K562 (cell line): ENCODE data around the gene TBCEL.

Source experiments
- BRD9 ChIP-seq: fragments of 450-650 bp; IDR thresholded peaks from 2 replicates; pipeline ENCODE4 v1.6.1; 2018; ENCODE audit warnings: low read depth; ENCODE audit not compliant: partially characterized antibody
- FOS ChIP-seq: IDR thresholded peaks from 3 replicates; pipeline ENCODE4 v1.6.1; 2011; ENCODE audit not compliant: insufficient read length; ENCODE audit errors: extremely low read depth
- FOXA1 ChIP-seq: fragments of 450-650 bp; IDR thresholded peaks from 2 replicates; pipeline ENCODE4 v1.6.1; 2016; ENCODE audit warnings: mild to moderate bottlenecking, borderline replicate concordance
- FOXK2 ChIP-seq, 2 experiments: fragments of 450-650 bp; IDR thresholded peaks in 1 of 2; conservative IDR thresholded peaks in 1 of 2; 2 replicates each; pipeline ENCODE4 v1.6.1; 2016; ENCODE audit warnings: low read depth in 2 of 2, mild to moderate bottlenecking in 1 of 2
- IRF2 ChIP-seq: sonication (generic); formaldehyde crosslinking; IDR thresholded peaks from 2 replicates; pipeline ENCODE4 v1.8.1; 2022; ENCODE audit warnings: mild to moderate bottlenecking, missing genetic modification reagents
- JUND ChIP-seq, 2 experiments: IDR thresholded peaks; 2 replicates in 1 of 2; 3 replicates in 1 of 2; pipeline ENCODE4 v1.6.1; 2011; ENCODE audit warnings: borderline replicate concordance in 2 of 2, low read depth in 2 of 2, low read length in 2 of 2, improper control_type of control experiment in 1 of 2, missing biosample characterization in 1 of 2, missing genetic modification characterization in 1 of 2, missing genetic modification reagents in 1 of 2
- PBX2 ChIP-seq, 2 experiments: IDR thresholded peaks in 1 of 2; conservative IDR thresholded peaks in 1 of 2; 2 replicates each; pipeline ENCODE4 v1.6.1; 2016; ENCODE audit warnings: low read depth in 2 of 2, mild to moderate bottlenecking in 1 of 2, missing compliant biosample characterization in 1 of 2, missing genetic modification characterization in 1 of 2, moderate library complexity in 1 of 2
- PURB ChIP-seq: sonication (generic); formaldehyde crosslinking; IDR thresholded peaks from 2 replicates; pipeline ENCODE4 v1.9.0; 2021; ENCODE audit warnings: low read depth, mild to moderate bottlenecking, missing genetic modification reagents
- RB1 ChIP-seq: fragments of 450-650 bp; IDR thresholded peaks from 2 replicates; pipeline ENCODE4 v1.6.1; 2017; ENCODE audit warnings: low read depth, mild to moderate bottlenecking
- SMARCC2 ChIP-seq: fragments of 450-650 bp; IDR thresholded peaks from 2 replicates; pipeline ENCODE4 v1.6.1; 2017; ENCODE audit warnings: antibody characterized with exemption, moderate library complexity, mild to moderate bottlenecking, low read depth
- ZBTB33 ChIP-seq: sonication (generic); formaldehyde crosslinking; IDR thresholded peaks from 2 replicates; pipeline ENCODE4 v1.8.1; 2023; ENCODE audit warnings: mild to moderate bottlenecking, missing genetic modification reagents
- ZSCAN29 ChIP-seq: fragments of 450-650 bp; IDR thresholded peaks from 2 replicates; pipeline ENCODE4 v1.6.1; 2017
- TF ChIP-seq, protein P1 (sequence below), 3 experiments: IDR thresholded peaks in 2 of 3; conservative IDR thresholded peaks in 1 of 3; 2 replicates each; pipeline ENCODE4 v1.5.1; 2011 to 2012; ENCODE audit warnings: low read length in 3 of 3, mild to moderate bottlenecking in 3 of 3, control low read depth in 2 of 3, improper control_type of control experiment in 1 of 3, inconsistent platforms in 1 of 3, low read depth in 1 of 3, mixed read lengths in 1 of 3, moderate library complexity in 1 of 3; ENCODE audit not compliant: insufficient read depth in 2 of 3
- TF ChIP-seq, protein P2 (sequence below): fragments of 250-450 bp; sonication (Bioruptor Pico); IDR thresholded peaks from 2 replicates; pipeline ENCODE4 v1.8.0; 2021; ENCODE audit warnings: mild to moderate bottlenecking, moderate library complexity

DNA sequence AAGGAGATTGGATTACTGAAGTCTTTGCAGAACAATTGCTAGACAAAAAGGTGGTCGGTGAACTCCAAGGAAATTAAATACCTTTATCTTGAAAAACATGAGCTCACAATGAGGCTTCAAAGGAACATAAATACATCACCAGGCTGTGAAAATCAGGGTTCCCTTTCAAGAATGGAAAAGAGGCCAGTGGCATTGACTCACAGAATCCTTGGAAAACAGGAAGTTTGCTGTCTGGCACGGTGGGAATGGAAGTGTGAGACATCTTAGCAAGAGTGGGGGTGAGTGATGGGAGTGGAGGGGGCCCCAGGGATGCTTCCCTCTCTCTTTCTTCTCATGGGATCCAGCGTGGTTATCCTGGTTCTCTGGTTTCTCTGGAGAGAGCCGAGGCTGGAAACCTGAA is 48.9 kb upstream of the TBCEL start:
- TF ChIP-seq PBX2 (CRISPR knock-in tag; IDR thresholded peaks at IDR 0.05; ENCODE audit: low read depth) (no peak), PBX2 (tag; conservative IDR thresholded peaks at IDR 0.05; ENCODE audit: low read depth) (no peak), PURB (CRISPR knock-in tag) (no peak), FOXK2 (conservative IDR thresholded peaks at IDR 0.05 in 1 of 2, IDR thresholded peaks at IDR 0.05 in 1 of 2; ENCODE audit: low read depth in 2 of 2) (no peak), JUND (IDR thresholded peaks at IDR 0.05; ENCODE audit: borderline replicate concordance, low read depth, low read length) (no peak), JUND (tag; IDR thresholded peaks at IDR 0.05; ENCODE audit: borderline replicate concordance, low read depth, low read length) (no peak), FOS (no peak), ZSCAN29 (no peak), RB1 (no peak), ZBTB33 (no peak), BRD9 (no peak), FOXA1 (no peak), SMARCC2 (no peak), IRF2 (CRISPR knock-in tag) (no peak)
- TF ChIP-seq, protein P1, sequence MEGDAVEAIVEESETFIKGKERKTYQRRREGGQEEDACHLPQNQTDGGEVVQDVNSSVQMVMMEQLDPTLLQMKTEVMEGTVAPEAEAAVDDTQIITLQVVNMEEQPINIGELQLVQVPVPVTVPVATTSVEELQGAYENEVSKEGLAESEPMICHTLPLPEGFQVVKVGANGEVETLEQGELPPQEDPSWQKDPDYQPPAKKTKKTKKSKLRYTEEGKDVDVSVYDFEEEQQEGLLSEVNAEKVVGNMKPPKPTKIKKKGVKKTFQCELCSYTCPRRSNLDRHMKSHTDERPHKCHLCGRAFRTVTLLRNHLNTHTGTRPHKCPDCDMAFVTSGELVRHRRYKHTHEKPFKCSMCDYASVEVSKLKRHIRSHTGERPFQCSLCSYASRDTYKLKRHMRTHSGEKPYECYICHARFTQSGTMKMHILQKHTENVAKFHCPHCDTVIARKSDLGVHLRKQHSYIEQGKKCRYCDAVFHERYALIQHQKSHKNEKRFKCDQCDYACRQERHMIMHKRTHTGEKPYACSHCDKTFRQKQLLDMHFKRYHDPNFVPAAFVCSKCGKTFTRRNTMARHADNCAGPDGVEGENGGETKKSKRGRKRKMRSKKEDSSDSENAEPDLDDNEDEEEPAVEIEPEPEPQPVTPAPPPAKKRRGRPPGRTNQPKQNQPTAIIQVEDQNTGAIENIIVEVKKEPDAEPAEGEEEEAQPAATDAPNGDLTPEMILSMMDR (IDR thresholded peaks at IDR 0.05 in 2 of 3, conservative IDR thresholded peaks at IDR 0.05 in 1 of 3; ENCODE audit: insufficient read depth in 2 of 3, low read depth in 1 of 3, low read length in 3 of 3): no peak
- TF ChIP-seq, protein P2, sequence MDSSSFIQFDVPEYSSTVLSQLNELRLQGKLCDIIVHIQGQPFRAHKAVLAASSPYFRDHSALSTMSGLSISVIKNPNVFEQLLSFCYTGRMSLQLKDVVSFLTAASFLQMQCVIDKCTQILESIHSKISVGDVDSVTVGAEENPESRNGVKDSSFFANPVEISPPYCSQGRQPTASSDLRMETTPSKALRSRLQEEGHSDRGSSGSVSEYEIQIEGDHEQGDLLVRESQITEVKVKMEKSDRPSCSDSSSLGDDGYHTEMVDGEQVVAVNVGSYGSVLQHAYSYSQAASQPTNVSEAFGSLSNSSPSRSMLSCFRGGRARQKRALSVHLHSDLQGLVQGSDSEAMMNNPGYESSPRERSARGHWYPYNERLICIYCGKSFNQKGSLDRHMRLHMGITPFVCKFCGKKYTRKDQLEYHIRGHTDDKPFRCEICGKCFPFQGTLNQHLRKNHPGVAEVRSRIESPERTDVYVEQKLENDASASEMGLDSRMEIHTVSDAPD (CRISPR knock-in tag): no peak
